HG02763 (cell line): ENCODE measurements around the gene POGLUT3.
A peak's percentile ranks its signal among the peaks of the same experiment; 100 is the strongest.

Experiments
- ATAC-seq: cut with Tn5 transposase; IDR thresholded peaks from one replicate; pipeline ENCODE4 v1.9.1; 2021; ENCODE audit warnings: mild to moderate bottlenecking, moderate library complexity; ENCODE audit not compliant: unreplicated experiment

The POGLUT3 gene

GRCh38 chr11:108498046-108498815, at the start of gene POGLUT3:
Gene POGLUT3, minus strand, starts transcription at chr11:108498384. Its CDS starts 18 bp downstream, at chr11:108498366.
- ATAC-seq, result peak; percentile 52

- ATAC-seq, result no peak
Measured at GRCh38 chr11:108545909-108546501, 47.8 kb upstream of the POGLUT3 start.

- ATAC-seq, result no peak
Measured at GRCh38 chr11:108543316-108543964, 45.3 kb upstream of the POGLUT3 start.

- ATAC-seq, result no peak
Measured at GRCh38 chr11:108541531-108541930, 43.3 kb upstream of the POGLUT3 start.

- ATAC-seq, result no peak
Measured at GRCh38 chr11:108538502-108538901, 40.3 kb upstream of the POGLUT3 start.

GRCh38 chr11:108538022-108538424, 39.8 kb upstream of the POGLUT3 start:
- no peak for ATAC-seq

GRCh38 chr11:108536783-108537182, 38.6 kb upstream of the POGLUT3 start:
- ATAC-seq, result no peak

GRCh38 chr11:108535384-108535955, 37.3 kb upstream of the POGLUT3 start:
- ATAC-seq, result no peak

- ATAC-seq, result no peak
Measured at GRCh38 chr11:108534274-108534882, 36.2 kb upstream of the POGLUT3 start.

- ATAC-seq, result no peak
Measured at GRCh38 chr11:108530426-108530825, 32.2 kb upstream of the POGLUT3 start.

- ATAC-seq, result no peak
Measured at GRCh38 chr11:108527382-108527781, 29.2 kb upstream of the POGLUT3 start.

GRCh38 chr11:108525161-108525560, 27.0 kb upstream of the POGLUT3 start:
- no peak for ATAC-seq

- no peak for ATAC-seq
Measured at GRCh38 chr11:108524422-108524821, 26.2 kb upstream of the POGLUT3 start.

- ATAC-seq, result no peak
Measured at GRCh38 chr11:108522318-108522717, 24.1 kb upstream of the POGLUT3 start.

- no peak for ATAC-seq
Measured at GRCh38 chr11:108518581-108518980, 20.4 kb upstream of the POGLUT3 start.

GRCh38 chr11:108516125-108516524, 17.9 kb upstream of the POGLUT3 start:
- ATAC-seq, result no peak

- ATAC-seq, result no peak
Measured at GRCh38 chr11:108512708-108513107, 14.5 kb upstream of the POGLUT3 start.

- no peak for ATAC-seq
Measured at GRCh38 chr11:108511851-108512474, 13.8 kb upstream of the POGLUT3 start.

GRCh38 chr11:108508653-108509593, 10.7 kb upstream of the POGLUT3 start:
- no peak for ATAC-seq

GRCh38 chr11:108501396-108501795, 3.2 kb upstream of the POGLUT3 start:
- ATAC-seq, result no peak
